HG02970 (cell line): ENCODE data around the gene B4GALT5.
"Not testable (repeated sequence)": the region's sequence is repeated elsewhere in the genome, so short reads cannot be mapped to it uniquely, and the experiment has no call there.

Source experiments
- ATAC-seq: cut with Tn5 transposase; IDR thresholded peaks from one replicate; pipeline ENCODE4 v1.9.1; 2021; ENCODE audit warnings: mild to moderate bottlenecking, moderate library complexity, moderate number of reproducible peaks; ENCODE audit not compliant: unreplicated experiment, low FRiP score

The B4GALT5 gene

GRCh38 chr20:49633023-49633422 lies 80.7 kb downstream of the B4GALT5 start:
- ATAC-seq = no peak

GRCh38 chr20:49631856-49632418 lies 81.7 kb downstream of the B4GALT5 start:
- no peak for ATAC-seq

- ATAC-seq = no peak
Observed at GRCh38 chr20:49631061-49631716, 82.5 kb downstream of the B4GALT5 start.

GRCh38 chr20:49630396-49630951 lies 83.2 kb downstream of the B4GALT5 start:
- peak; percentile 58 for ATAC-seq

GRCh38 chr20:49629606-49630005 lies 84.1 kb downstream of the B4GALT5 start:
- no peak for ATAC-seq

GRCh38 chr20:49628280-49628679 lies 85.4 kb downstream of the B4GALT5 start:
- not testable (repeated sequence) for ATAC-seq

GRCh38 chr20:49627329-49627761 lies 86.3 kb downstream of the B4GALT5 start:
- ATAC-seq = no peak

GRCh38 chr20:49624988-49625387 lies 88.7 kb downstream of the B4GALT5 start:
- ATAC-seq = not testable (repeated sequence)

GRCh38 chr20:49624317-49624716 lies 89.4 kb downstream of the B4GALT5 start:
- ATAC-seq = no peak

- no peak for ATAC-seq
Observed at GRCh38 chr20:49622243-49622642, 91.4 kb downstream of the B4GALT5 start.

- ATAC-seq = peak; percentile 76
Observed at GRCh38 chr20:49620364-49621240, 93.1 kb downstream of the B4GALT5 start.

- ATAC-seq = no peak
Observed at GRCh38 chr20:49619113-49620048, 94.3 kb downstream of the B4GALT5 start.

GRCh38 chr20:49618289-49618688 lies 95.4 kb downstream of the B4GALT5 start:
- ATAC-seq = no peak

- not testable (repeated sequence) for ATAC-seq
Observed at GRCh38 chr20:49617394-49617793, 96.3 kb downstream of the B4GALT5 start.

- no peak for ATAC-seq
Observed at GRCh38 chr20:49616154-49617007, 97.3 kb downstream of the B4GALT5 start.

GRCh38 chr20:49615401-49616153 lies 98.1 kb downstream of the B4GALT5 start:
- ATAC-seq = no peak

GRCh38 chr20:49615051-49615400 lies 98.7 kb downstream of the B4GALT5 start:
- ATAC-seq = not testable (repeated sequence)

- no peak for ATAC-seq
Observed at GRCh38 chr20:49614338-49615050, 99.2 kb downstream of the B4GALT5 start.
